GM18867 (cell line): ENCODE results near the gene MOCS1.

Experiments used
- ATAC-seq: cut with Tn5 transposase; IDR thresholded peaks from one replicate; pipeline ENCODE4 v1.9.1; 2021; ENCODE audit warnings: mild to moderate bottlenecking, moderate library complexity; ENCODE audit not compliant: unreplicated experiment

MOCS1 gene

DNA sequence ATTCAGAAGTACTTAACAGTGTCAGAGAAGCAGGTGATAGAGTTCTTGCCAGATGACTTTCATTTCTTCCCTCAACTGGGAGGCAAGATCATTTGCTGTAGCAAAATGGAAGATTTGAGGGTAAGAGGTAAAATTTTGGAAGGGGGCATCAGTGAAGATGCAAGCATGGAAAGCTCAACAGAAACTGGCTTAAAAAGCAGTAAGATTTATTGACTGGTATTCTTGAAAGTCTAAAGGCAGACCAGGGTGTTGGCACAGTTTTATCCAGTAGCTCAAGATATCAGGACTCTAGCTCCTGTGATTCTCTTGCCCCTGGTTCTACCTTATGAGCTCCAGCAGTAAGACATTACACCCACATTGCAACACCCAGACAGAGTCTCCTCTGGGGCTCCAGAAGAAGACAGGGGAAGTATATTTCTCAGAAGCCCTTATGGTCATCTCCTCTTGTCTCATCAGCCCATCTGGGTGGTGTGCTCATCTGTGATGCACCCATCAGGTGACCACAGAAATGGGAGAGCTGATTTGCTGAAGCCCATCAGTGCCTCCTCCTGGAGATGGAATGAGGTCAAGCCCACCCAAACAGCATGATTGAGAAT is 16.0 kb upstream of the MOCS1 start:
- ATAC-seq: no peak

DNA sequence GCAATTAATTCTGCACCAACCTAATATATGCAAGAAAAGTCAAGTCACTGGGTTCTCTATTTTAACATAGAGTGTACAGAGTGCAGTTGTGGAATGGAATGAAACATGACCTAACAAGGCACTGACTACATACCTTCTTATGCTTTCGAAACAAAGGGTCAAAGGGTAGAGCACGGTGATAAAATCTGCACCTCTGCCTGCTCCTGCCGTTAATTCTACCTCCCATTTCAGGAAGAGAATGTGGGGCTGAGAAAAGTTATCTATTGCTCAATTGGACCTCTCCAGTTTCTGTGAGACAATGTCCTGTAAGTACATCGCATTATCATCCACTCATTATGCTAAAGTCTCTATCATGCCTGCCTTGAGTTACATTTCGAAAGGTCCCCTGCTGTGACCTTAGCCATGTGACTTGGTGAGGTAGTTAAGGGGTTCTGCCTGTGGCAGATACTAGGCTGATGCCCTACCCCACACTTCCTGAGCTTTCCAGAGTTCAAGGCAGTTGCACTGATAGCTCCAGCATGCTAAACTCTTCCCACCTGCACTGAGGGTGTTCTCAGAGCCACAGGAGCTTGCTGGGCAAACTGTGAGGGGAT is 14.0 kb upstream of the MOCS1 start:
- ATAC-seq: no peak

DNA sequence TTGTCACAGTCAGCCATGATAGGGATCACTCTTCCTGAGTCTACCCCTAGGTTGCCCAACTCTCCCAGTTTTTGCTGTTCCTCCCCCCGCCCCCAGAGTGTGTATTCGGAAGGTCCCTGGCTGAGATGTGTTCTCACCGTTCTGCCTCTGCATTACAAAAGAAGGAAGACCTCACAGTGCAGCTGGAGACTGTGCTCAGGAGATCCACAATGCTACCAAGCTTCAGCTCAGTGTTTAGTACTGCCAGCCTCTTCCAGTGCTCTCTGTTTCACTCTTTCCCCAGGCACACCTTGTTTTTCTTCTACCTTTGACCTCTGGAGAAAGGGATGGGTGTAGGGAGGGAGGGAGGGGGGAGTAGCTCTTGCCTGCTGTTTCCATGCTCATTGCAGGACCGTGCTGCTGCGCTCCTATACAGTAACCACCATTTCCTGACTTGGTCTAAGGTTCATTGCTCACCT is 13.4 kb upstream of the MOCS1 start:
- no peak for ATAC-seq

DNA sequence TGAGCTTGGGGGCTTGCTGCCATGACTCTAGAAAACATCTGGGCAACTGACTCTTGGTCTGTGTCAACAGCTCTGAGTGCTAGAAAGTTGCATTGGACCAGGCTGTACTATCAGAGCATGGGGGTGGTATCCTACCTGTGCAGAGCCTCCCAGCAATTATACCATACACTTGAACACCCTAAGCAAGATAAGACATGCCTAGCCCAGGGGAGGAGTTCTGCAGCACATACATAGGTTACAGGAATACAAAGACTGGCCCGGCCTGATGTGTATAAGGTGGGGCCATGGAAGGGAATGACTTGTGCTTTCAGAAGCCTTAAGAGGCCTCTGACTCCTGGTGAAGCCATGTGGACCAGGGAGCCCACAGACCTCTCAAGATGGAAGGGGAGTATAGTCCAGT is 11.4 kb upstream of the MOCS1 start:
- ATAC-seq: no peak

DNA sequence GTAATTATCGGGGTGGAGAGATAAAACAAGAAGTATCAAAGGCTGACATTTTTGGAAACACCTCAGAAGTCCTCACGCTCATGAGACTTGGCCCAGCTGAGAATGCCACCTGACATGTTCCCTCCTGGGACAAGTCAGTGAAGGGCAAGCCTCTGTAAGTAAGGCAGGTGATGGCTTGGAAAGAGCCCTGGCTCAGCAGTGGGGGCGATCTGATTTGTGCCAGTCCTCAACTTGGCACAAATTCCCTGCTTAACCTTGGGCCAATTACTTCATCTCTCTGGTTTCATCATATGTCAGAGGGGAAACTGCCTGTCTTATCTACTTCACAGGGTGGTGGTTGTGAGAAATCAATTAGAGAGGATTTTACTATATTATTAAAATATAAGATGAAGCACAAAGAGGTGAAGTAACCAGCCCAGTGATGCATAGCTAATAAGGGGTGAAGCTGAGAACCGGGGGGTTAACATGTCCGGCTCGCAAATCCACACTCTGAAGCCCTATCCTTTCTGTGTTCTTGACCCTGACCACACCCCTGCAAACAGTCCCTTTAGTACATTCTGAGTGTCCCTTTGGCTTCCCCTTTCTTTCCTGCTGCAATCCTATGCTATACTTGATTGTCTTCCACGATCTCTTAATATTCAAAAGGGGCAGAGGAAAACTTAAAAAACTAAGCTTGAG is 8.8 kb upstream of the MOCS1 start:
- ATAC-seq: no peak

DNA sequence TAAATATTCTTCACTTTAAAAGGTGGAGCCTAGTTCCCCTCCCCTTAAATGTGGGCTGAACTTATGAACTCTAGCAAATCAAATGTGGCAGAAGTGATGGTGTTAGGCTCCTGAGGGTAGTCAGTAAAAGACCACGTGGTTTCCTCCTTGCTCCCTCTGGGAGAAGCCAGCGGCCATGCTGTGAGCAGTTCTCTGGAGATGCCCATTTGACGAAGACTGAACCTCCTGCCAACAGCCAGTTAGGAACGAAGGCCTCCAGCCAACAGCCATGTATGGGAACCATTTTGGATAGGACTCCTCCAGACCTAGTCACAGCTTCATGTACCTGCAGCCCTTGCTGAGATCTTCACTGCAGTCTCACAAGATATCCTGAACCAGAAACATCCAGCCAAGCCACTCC is 7.6 kb upstream of the MOCS1 start:
- no peak for ATAC-seq

DNA sequence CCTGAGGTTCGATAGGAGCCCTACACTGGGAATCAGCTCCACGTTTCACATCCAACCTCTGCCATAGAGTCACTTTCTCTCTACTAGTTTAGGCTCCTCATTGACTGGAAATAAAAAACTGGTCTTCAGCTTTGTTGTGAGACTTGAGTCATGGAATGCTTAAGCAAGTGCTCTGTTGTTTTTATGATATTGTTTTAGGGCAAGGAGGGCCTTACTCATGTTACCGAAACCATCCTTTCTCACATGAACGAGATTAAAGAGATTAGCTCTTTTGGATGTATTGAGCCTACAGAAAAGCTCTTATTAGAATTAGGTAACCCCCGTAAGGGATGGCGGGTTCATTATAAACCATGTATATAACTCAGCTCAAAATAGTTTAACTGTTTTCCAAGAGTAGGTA is 6.9 kb upstream of the MOCS1 start:
- no peak for ATAC-seq

DNA sequence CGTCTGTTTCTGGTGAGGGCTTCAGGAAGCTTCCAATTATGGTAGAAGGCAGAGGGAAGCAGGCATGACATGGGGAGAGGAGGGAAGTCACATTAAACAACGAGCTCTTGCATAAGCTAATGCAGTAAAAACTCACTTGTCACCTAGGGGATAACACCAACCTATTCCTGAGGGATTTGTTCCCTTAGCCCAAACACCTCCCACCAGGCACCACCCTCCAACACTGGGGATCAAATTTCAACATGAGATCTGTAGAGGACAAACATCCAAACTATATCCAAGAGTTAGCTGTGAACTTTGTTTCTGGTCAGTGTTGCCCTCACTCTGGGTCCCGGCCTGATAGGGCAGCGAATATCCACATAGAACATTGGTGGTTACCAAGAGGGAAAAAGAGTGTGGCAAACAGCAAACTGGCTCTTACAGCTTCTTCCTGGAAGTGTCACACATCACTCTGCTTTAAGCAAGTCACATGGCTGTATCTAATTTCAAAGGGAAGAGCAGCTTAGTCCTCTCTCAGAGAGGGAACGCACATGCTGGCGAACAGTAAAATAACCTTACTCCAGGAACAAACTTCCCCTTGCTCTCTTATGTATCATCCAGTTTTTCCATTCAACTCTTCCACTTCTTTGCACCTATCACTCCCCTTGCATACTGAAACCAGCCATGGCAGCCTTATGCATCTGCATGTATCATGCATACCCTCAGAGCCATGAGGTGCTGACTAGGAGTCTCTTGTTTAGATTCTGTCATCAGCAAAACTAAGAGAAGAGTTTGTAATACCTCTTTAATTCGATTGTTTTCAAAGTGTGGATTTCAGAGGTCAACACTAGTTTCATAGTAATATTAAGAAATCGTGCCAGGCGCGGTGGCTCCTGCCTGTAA is 4.8 kb upstream of the MOCS1 start:
- ATAC-seq: no peak

DNA sequence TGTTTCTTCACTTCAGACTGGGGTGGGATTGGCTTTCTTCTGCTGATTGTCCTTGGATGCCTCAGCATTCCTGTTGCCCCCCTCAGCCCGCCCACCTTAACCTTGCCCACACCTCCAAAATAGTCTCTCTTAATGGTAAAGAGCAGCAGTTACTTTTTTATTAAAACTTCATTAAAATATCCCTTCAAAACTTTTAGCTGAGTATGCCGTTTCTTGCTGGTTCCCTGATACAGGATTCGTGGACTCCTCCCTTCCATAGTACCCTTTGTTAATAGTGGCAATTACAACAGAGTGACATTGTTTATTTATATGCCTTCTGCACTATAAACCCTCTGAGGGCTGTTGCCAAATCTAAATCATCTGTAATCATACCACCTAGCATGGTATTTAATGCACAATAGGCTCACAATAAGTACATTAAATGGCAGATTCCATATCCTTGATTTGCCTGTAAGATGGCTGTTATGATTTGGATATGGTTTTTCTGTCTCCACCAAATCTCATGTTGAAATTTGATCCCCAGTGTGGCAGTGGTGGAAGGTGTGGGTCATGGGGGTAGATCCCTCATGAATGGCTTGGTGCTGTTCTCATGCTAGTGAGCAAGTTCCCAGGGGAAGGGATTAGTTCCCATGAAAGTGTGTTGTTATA is 3.5 kb upstream of the MOCS1 start:
- no peak for ATAC-seq

DNA sequence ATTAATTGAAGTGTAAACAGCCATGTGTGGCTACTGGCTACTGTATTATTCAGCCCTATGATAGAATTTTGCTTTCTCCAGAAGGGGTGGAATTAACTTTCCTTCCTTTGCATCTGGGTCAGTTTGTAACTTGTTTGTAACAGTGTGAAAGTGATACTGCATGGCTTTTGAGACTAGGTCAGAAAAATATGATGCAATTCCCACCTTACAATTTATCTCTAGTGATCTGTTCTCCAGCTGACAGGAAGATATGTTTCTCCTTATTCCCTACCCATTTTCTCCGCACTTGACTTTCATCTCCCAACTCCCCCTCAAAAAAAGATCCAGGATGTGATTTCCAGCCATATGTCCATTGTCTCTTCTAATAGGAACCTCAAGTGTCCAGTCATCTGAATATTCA is 2.6 kb upstream of the MOCS1 start:
- no peak for ATAC-seq

DNA sequence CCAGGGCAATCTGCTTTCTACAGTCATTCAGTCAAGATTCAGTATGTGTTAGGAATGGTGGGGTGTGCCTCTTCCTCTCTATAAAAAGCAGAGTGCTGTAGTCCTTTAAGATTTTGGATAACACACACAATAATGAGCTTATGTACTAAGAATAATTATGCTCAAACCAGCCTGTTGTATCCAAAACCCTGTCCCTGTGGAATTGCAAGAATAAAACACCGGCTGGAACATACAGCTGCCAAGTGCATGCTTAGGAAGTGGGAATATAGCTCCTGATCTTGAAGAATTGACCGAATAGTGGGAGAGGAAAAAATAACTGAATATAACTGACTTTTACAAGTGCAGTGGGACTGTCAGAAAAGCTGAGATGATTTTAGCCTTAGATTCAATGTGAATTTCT is 979 bp upstream of the MOCS1 start:
- ATAC-seq: no peak

DNA sequence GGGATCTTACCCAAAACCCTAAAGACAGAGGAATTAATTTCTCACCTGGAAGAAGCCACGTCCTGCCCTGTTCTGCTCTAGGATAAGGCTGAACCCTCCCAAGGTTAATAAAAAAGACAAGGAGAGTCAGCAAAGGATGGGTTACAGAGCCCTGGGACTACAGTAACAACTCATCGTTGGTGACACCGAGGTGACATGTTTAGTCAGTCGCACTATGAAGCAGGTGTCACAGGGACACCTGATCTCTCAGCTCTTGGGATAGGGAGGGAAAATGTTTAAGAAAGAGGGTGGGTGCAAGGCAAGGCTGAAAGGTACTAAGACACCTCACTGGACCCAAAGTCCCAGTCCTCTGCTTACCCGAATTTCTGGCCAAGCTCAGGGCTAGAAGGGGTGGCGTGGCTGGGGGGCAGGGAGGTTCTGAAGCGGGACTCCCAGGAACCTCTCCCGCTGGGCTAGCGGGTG is 562 bp downstream of the MOCS1 start:
- no peak for ATAC-seq

DNA sequence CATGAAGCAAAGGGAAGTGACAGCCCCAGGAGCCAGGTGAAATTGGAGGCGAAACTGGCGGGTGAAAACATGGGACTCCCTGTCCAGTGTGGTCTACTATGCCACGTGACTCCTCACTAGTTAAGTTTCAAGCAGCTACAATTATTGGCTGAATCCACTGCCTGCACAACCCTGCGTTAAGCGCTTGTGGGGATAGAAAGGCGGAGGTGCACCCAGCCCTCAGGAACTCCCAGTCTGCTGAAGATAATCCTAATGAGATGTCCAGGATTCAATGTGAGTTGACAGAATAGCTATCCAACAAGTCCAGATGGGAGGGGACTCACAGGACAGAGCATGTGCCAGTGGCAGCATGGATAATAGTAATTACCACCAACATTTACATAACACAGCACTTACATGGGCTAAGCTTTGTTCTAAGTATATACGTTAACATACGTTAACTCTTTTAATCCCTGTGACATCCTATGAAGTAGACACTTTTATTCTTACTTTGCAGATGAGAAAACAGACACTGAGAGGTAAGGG is 1.8 kb downstream of the MOCS1 start:
- ATAC-seq: no peak

DNA sequence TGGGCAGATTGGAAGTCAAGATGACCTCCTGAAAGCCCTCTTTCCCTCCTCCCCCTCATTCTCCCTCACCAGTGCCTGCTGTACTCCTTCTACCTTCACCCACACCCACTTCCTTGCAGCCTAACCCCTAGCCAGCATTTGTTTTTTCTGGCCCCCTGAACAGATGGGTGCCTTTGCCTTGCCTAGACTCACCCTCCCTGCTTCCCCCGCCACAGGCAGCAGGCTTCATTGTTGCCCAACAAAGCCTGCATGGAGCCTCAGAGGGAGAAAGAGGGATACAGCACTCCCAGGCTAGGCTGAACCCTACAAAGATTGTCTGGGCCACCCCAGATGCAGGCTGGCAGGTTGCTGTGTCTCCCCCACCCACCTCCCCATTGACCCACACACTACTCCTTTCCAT is 2.7 kb downstream of the MOCS1 start:
- no peak for ATAC-seq

DNA sequence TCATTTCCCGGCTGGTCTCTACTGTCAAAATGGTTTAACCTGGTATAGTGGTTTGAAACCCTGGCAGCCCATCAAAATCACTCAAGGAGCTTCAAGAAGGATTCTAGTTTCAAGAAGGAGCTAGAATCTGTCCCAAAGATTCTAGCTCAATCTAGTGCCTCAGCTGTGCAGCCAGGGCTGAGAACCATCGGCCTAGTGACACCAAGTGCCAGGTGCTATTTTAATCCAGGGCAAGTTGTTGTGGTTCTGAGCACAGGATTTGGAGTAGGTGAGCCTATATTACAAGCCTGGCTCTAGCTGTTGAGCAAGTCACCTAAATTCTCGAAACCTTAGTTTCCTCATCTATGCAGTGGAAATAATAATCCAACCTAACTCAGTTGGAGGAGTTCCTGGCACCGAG is 3.7 kb downstream of the MOCS1 start:
- no peak for ATAC-seq

DNA sequence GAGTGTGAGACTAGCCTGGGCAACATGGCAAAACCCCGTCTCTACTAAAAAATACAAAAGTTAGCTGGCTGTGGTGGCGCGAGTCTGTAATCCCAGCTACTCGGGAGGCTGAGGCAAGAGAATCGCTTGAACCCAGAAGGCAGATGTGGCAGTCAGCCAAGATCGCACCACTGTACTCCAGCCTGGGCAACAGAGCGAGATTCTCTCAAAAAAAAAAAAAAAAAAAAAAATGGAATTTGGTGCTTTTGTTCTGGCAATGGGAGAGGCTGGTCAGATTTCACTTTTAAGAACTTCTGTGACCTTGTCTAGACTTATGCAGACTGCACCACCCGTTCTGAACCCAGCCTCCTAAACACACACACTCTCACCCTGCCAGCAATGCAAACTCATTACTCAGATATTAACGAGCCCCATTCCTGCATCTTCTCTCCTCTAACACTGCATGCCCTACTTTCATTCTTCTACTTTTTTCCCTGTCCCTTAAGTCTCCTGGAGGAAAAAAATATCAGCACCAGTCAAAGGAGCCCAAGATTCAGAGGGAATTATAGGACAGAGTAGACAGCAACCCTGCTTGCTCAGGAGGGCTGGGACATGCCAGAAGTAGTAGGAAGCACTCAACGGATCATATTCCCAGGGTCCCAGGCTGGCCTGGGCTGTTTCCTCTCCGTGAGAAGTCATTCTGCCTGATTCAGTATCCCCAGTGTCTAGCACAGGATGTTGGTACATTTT is 4.4 kb downstream of the MOCS1 start:
- no peak for ATAC-seq

DNA sequence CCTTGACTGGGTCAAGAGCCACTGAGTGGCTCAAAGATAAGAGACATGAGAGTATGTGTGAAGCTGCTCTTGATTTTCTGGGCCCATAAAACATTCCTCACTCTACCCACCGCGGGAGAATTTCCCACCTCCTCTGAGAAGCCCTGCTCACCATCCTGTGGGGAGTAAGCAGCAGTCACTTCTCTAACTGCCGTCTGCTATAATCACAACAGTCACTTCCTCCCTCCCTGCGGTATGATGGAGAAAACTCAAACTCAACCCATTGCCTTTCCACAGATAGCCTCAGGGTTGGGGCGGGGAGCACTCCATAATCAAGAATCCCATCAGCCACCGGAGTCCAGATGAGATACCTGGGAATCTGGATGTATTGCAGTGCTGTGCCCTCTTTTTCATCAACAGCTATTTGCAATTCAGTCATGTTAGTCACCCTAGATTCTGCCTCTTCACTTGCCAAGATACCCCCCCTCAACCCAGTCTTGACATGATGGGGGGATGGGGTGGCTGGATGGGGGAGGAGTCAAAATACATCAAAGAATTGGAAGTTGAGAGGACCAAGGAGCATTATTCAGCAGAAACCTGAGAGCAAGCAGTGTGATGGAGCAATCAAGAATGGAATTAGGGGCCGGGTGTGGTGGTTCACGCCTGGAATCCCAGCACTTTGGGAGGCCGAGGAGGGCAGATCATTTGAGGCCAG is 5.1 kb downstream of the MOCS1 start:
- ATAC-seq: no peak

DNA sequence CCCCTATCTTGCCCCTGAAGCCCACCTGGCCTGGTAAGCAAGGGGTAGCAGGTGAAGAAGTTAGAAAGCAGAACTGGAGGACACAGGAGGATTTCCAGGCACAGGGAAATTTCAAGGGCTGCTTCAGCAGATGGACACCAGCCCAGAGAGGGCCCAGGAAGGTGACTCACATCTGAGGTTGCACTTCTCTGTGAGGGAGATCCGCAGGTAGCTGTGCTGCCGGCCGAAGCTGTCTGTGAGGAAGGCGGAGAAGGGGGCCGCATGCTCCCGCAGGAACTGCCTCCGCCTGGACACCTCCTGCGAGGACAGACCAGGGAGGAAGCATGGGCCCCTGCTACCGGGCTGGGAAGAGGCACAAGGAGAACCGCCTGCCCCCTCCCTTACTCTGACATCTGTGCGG is 7.1 kb downstream of the MOCS1 start:
- no peak for ATAC-seq

DNA sequence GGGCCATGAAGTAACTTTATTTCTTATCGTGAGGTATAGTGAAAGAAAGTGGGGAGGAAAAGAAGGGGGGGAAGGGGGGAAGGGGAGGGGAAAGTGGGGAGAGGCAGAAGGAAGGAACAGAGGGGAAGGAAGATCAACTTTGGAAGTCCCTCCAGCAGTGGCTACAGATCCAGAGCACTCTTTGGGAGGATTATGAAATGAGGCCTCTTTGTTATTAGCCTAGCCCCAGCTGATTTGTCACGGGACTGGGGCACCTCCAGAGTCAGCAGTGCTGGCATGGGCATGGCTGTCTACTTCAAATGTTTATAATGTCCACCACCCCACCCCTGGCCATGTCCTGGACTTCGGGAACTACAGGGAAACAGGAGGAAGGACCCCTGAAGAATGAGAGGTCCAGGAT is 7.6 kb downstream of the MOCS1 start:
- no peak for ATAC-seq

DNA sequence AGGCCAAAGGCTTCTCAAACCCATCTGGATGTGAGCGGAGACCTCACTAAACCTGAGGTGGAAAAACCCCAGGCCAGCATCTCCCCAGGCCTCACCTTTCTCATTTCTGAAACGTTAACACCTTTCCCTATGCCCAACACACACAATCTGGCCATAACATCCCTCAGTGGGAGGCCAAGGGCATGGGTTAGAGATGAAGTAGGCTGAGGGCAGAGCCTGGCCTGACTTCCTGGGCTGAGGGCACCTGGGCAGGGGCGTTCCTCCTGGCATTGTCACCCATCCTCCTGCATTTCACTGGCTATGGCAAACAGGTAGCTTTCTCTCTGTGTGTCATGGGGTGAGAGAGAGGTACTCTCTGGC is 8.4 kb downstream of the MOCS1 start:
- no peak for ATAC-seq
